Measurements from ENCODE around the gene SLC45A2. TPM values are rescaled to one million over a fixed set of nuclear protein-coding genes. Genes with fewer than 3 reads are reported as not detected.

The SLC45A2 gene
- polyA plus RNA-seq, 1 of the 3 experiments (the other 2 are of a cell fraction), result 0.02 TPM

- POLR2A ChIA-PET, result no interaction called here
- no peaks in the 10 kb centered on the region; the same call in 1 of the 2 replicates for H3K27me3 ChIP-seq (ENCODE audit: insufficient read depth)
- no peaks in the 10 kb centered on the region for H3K79me2 ChIP-seq (ENCODE audit: insufficient read depth)
- 42% methylated on average over 3 of the region's 3 CpGs for WGBS (ENCODE audit: low lambda C conversion rate)
- H3K4me1 ChIP-seq (ENCODE audit: control insufficient read depth in 1 of 2, insufficient read depth in 2 of 2, low read depth in 1 of 2, low read length in 1 of 2), result peaks cover 0 to 7% of the 10 kb centered on the region in 2 experiments; a peak in 1 of 4 replicates
- H3K9me2 ChIP-seq, result no peaks in the 10 kb centered on the region
- TF ChIP-seq RCOR1 (IDR thresholded peaks at IDR 0.05; ENCODE audit: low read length) (no peak), GATA2 (CRISPR knock-in tag; IDR thresholded peaks at IDR 0.05) (peak; percentile 60), EP300 (IDR thresholded peaks at IDR 0.05; ENCODE audit: borderline replicate concordance in 1 of 2, low read depth in 1 of 2, low read length in 1 of 2) (0 out of 4 replicates have a peak, but pooled peaks of 1 of the 2 experiments have one; percentile 21), TAF1 (IDR thresholded peaks at IDR 0.05; ENCODE audit: borderline replicate concordance, low read depth, low read length) (no peak)
- no peaks in the 10 kb centered on the region for H4K20me1 ChIP-seq (ENCODE audit: insufficient read depth)
- H3K9ac ChIP-seq, result no peak overlapping the region
- H3K27ac ChIP-seq (ENCODE audit: low read depth in 2 of 2, low read length in 1 of 2), result no peak overlapping the region
- peak; percentile 41 for DNase-seq
- CTCF ChIA-PET, result interaction anchor here (2.3 to 2.8 kb wide), 2 partner anchors 10 to 533 kb away, joined by 8 to 15 read pairs; no protein-coding TSS in a partner anchor
- no peaks in the 10 kb centered on the region for H3F3A ChIP-seq (replicated peaks; ENCODE audit: insufficient read depth)
- H3K4me2 ChIP-seq, result no peak overlapping the region
- no peak overlapping the region for H2AFZ ChIP-seq (ENCODE audit: low read depth)
- no peaks in the 10 kb centered on the region for H3K36me3 ChIP-seq (replicated peaks in 1 of 2; ENCODE audit: control insufficient read depth in 1 of 2, insufficient read depth in 2 of 2, low read length in 1 of 2)
- H3K9me3 ChIP-seq, result no peaks in the 10 kb centered on the region
- no peak overlapping the region for H3K4me3 ChIP-seq (ENCODE audit: low read depth in 2 of 2, low read length in 1 of 2)
Observed at GRCh38 chr5:33968211-33969005, 16.1 kb downstream of the SLC45A2 start.

GRCh38 chr5:33966805-33967204 lies 17.7 kb downstream of the SLC45A2 start:
- Histone ChIP-seq H2AFZ (ENCODE audit: low read depth) (no peak overlapping the region), H3K9me2 (no peaks in the 10 kb centered on the region), H3K79me2 (ENCODE audit: insufficient read depth) (no peaks in the 10 kb centered on the region), H3K36me3 (replicated peaks in 1 of 2; ENCODE audit: control insufficient read depth in 1 of 2, insufficient read depth in 2 of 2, low read length in 1 of 2) (no peaks in the 10 kb centered on the region), H4K20me1 (ENCODE audit: insufficient read depth) (no peaks in the 10 kb centered on the region), H3K9me3 (no peaks in the 10 kb centered on the region), H3F3A (replicated peaks; ENCODE audit: insufficient read depth) (no peaks in the 10 kb centered on the region), H3K4me3 (ENCODE audit: low read depth in 2 of 2, low read length in 1 of 2) (no peak overlapping the region), H3K4me2 (no peak overlapping the region), H3K27ac (ENCODE audit: low read depth in 2 of 2, low read length in 1 of 2) (no peak overlapping the region), H3K9ac (no peak overlapping the region), H3K4me1 (ENCODE audit: control insufficient read depth in 1 of 2, insufficient read depth in 2 of 2, low read depth in 1 of 2, low read length in 1 of 2) (peaks cover 0 to 7% of the 10 kb centered on the region in 2 experiments; a peak in 1 of 4 replicates), H3K27me3 (ENCODE audit: insufficient read depth) (no peaks in the 10 kb centered on the region; the same call in 1 of the 2 replicates)
- ChIA-PET CTCF (no interaction called here), POLR2A (no interaction called here)
- no peak for DNase-seq
- TF ChIP-seq NFIC (IDR thresholded peaks at IDR 0.05; ENCODE audit: borderline replicate concordance), result no peak
- WGBS (ENCODE audit: low lambda C conversion rate), result 38% methylated on average over 2 of the region's 2 CpGs

- CTCF ChIA-PET, result no interaction called here
- DNase-seq, result no peak
Observed at GRCh38 chr5:33964132-33964700, 20.3 kb downstream of the SLC45A2 start.

More at GRCh38 chr5:33964132-33964700, 20.3 kb downstream of the SLC45A2 start:
- Histone ChIP-seq H3K79me2 (ENCODE audit: insufficient read depth) (no peaks in the 10 kb centered on the region), H3F3A (replicated peaks; ENCODE audit: insufficient read depth) (no peaks in the 10 kb centered on the region), H4K20me1 (ENCODE audit: insufficient read depth) (no peaks in the 10 kb centered on the region), H3K27ac (ENCODE audit: low read depth in 2 of 2, low read length in 1 of 2) (no peak overlapping the region), H2AFZ (ENCODE audit: low read depth) (no peak overlapping the region), H3K4me1 (ENCODE audit: control insufficient read depth in 1 of 2, insufficient read depth in 2 of 2, low read depth in 1 of 2, low read length in 1 of 2) (peaks cover 0 to 7% of the 10 kb centered on the region in 2 experiments; a peak in 1 of 4 replicates), H3K4me2 (no peak overlapping the region), H3K36me3 (replicated peaks in 1 of 2; ENCODE audit: control insufficient read depth in 1 of 2, insufficient read depth in 2 of 2, low read length in 1 of 2) (no peaks in the 10 kb centered on the region), H3K9me2 (no peaks in the 10 kb centered on the region), H3K4me3 (ENCODE audit: low read depth in 2 of 2, low read length in 1 of 2) (no peak overlapping the region), H3K9me3 (no peaks in the 10 kb centered on the region), H3K27me3 (ENCODE audit: insufficient read depth) (no peaks in the 10 kb centered on the region; the same call in 1 of the 2 replicates), H3K9ac (no peak overlapping the region)
- POLR2A ChIA-PET, result no interaction called here
- 78% methylated on average over 2 of the region's 2 CpGs for WGBS (ENCODE audit: low lambda C conversion rate)
- TF ChIP-seq TCF12 (IDR thresholded peaks at IDR 0.05) (no peak), FOSL2 (IDR thresholded peaks at IDR 0.05; ENCODE audit: borderline replicate concordance, low read depth) (no peak), EZH2phosphoT487 (IDR thresholded peaks at IDR 0.05; ENCODE audit: borderline replicate concordance, low read depth) (no peak)
